ENCODE measurements around the gene AHCY. TPM values are rescaled to one million over a fixed set of nuclear protein-coding genes. Genes with fewer than 3 reads are reported as not detected.

AHCY gene
- total RNA-seq, 1 experiment from 2014 or later: 350 TPM

- no peak for TF ChIP-seq TCF7L2 (IDR thresholded peaks at IDR 0.05; ENCODE audit: borderline replicate concordance, extremely low read depth, insufficient read depth, insufficient read length)
- TF ChIP-seq ZFX (IDR thresholded peaks at IDR 0.05): no peak
- TF ChIP-seq MAX (IDR thresholded peaks at IDR 0.05): peak; percentile 77
- no peak for TF ChIP-seq SP1 (IDR thresholded peaks at IDR 0.05; ENCODE audit: low read depth)
- no peak for TF ChIP-seq SRF (IDR thresholded peaks at IDR 0.05; ENCODE audit: low read depth)
- TF ChIP-seq ATF3 (IDR thresholded peaks at IDR 0.05): no peak
- TF ChIP-seq FOSL1 (IDR thresholded peaks at IDR 0.05; ENCODE audit: low read depth): peak; percentile 72
- no peak for TF ChIP-seq POLR2A (IDR thresholded peaks at IDR 0.05; ENCODE audit: borderline replicate concordance, extremely low read depth, insufficient read depth, insufficient read length)
- no peak for TF ChIP-seq YY1 (IDR thresholded peaks at IDR 0.05; ENCODE audit: extremely low read depth, insufficient replicate concordance, low read depth, low read length)
- 0 out of 2 replicates have a peak, but pooled peaks have one; percentile 12 for TF ChIP-seq POLR2AphosphoS5 (IDR thresholded peaks at IDR 0.05; ENCODE audit: low read depth, low read length)
- no peak for TF ChIP-seq CEBPB (IDR thresholded peaks at IDR 0.05; ENCODE audit: low read depth)
- no peak for TF ChIP-seq ELF1 (IDR thresholded peaks at IDR 0.05; ENCODE audit: borderline replicate concordance, low read depth)
- no peak for TF ChIP-seq EZH2 (IDR thresholded peaks at IDR 0.05)
- TF ChIP-seq, protein P1, sequence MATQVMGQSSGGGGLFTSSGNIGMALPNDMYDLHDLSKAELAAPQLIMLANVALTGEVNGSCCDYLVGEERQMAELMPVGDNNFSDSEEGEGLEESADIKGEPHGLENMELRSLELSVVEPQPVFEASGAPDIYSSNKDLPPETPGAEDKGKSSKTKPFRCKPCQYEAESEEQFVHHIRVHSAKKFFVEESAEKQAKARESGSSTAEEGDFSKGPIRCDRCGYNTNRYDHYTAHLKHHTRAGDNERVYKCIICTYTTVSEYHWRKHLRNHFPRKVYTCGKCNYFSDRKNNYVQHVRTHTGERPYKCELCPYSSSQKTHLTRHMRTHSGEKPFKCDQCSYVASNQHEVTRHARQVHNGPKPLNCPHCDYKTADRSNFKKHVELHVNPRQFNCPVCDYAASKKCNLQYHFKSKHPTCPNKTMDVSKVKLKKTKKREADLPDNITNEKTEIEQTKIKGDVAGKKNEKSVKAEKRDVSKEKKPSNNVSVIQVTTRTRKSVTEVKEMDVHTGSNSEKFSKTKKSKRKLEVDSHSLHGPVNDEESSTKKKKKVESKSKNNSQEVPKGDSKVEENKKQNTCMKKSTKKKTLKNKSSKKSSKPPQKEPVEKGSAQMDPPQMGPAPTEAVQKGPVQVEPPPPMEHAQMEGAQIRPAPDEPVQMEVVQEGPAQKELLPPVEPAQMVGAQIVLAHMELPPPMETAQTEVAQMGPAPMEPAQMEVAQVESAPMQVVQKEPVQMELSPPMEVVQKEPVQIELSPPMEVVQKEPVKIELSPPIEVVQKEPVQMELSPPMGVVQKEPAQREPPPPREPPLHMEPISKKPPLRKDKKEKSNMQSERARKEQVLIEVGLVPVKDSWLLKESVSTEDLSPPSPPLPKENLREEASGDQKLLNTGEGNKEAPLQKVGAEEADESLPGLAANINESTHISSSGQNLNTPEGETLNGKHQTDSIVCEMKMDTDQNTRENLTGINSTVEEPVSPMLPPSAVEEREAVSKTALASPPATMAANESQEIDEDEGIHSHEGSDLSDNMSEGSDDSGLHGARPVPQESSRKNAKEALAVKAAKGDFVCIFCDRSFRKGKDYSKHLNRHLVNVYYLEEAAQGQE (IDR thresholded peaks at IDR 0.05; ENCODE audit: low read depth): no peak
Measured at GRCh38 chr20:34316196-34316814, 13.2 kb upstream of the AHCY start (continued).

Data from HCT116 (cell line).